ENCODE results near the gene HMG20A. TPM values are rescaled to one million over a fixed set of nuclear protein-coding genes. Genes with fewer than 3 reads are reported as not detected.

Gene HMG20A
- total and polyA plus RNA-seq, 10 of the 15 experiments (the other 5 are each of a cell fraction or from before 2014, with no cell fraction given) = 30.0 to 98.7 (median 46.8) TPM

- no peaks in the 10 kb centered on the region for H4K20me1 ChIP-seq (ENCODE audit: control insufficient read depth, insufficient read depth)
- in situ Hi-C loops (cut with MboI) = no loop called here
- no peak overlapping the region for H3K4me2 ChIP-seq (ENCODE audit: control insufficient read depth, insufficient read depth)
- no peaks in the 10 kb centered on the region for H3K9me3 ChIP-seq (replicated peaks; ENCODE audit: control insufficient read depth, insufficient read depth, low read length)
- ChIA-PET SMC1A (ENCODE audit: uncharacterized antibody, unreplicated experiment) (interaction anchor here (0.6 kb wide), 1 partner anchor 31 kb away, joined by 3 read pairs; no protein-coding TSS in a partner anchor), CTCF (interaction anchor here (1.0 kb wide), 1 partner anchor 390 kb away, joined by 3 read pairs; no protein-coding TSS in a partner anchor), RAD21 (ENCODE audit: unreplicated experiment) (no interaction called here), POLR2A (no interaction called here)
- H3K27me3 ChIP-seq (replicated peaks in 1 of 2; ENCODE audit: control insufficient read depth in 2 of 2, insufficient read depth in 2 of 2, low read length in 1 of 2) = no peaks in the 10 kb centered on the region; a peak in 1 of 4 replicates
- intact Hi-C loops (cut with micrococcal nuclease; ENCODE audit: unreplicated experiment) = no loop called here
- no peaks in the 10 kb centered on the region for H3K4me1 ChIP-seq (ENCODE audit: control insufficient read depth, insufficient read depth, low read length)
- no peak overlapping the region for H3K27ac ChIP-seq (ENCODE audit: control insufficient read depth, insufficient read depth)
- ATAC-seq (no peak), DNase-seq (ENCODE audit: low read depth, low spot score) (no peak), FAIRE-seq (no peak)
- H3K9ac ChIP-seq (ENCODE audit: control insufficient read depth, insufficient read depth, low read length) = no peak overlapping the region
- H3K79me2 ChIP-seq (ENCODE audit: control insufficient read depth, insufficient read depth, low read length) = no peaks in the 10 kb centered on the region
- H3K36me3 ChIP-seq (ENCODE audit: control insufficient read depth in 2 of 2, insufficient read depth in 2 of 2, low read length in 1 of 2) = no peaks in the 10 kb centered on the region
- WGBS (ENCODE audit: insufficient coverage, insufficient replicate concordance, low lambda C conversion rate, missing lambda C conversion rate) = 37% methylated on average over 2 of the region's 2 CpGs
- no peak overlapping the region for H3K4me3 ChIP-seq
- no peak for TF ChIP-seq USF2 (IDR thresholded peaks at IDR 0.05; ENCODE audit: borderline replicate concordance, low read depth, low read length)
- TF ChIP-seq CBX5 (IDR thresholded peaks at IDR 0.05; ENCODE audit: low read depth) = no peak
- TF ChIP-seq ZNF24 (IDR thresholded peaks at IDR 0.05) = no peak
- TF ChIP-seq ZNF622 (IDR thresholded peaks at IDR 0.05) = no peak
- TF ChIP-seq ZBTB4 (CRISPR knock-in tag; IDR thresholded peaks at IDR 0.05) = no peak
- no peak overlapping the region for H2AFZ ChIP-seq (ENCODE audit: control insufficient read depth, low read depth, low read length)
- BruUV-seq (replicated peaks) = no TSS peak
Measured at GRCh38 chr15:77515613-77516012, 94.9 kb downstream of the HMG20A start.
